Endothelial cell (in vitro differentiated cells): Measurements from ENCODE around the gene IQCE. TPM values are rescaled to one million over a fixed set of nuclear protein-coding genes. Genes with fewer than 3 reads are reported as not detected.

ENCODE experiments used
- DNase-seq: peaks from one replicate; pipeline ENCODE4 v3.0.0; 2021; ENCODE audit warnings: low spot score
- H3K27ac Mint-ChIP-seq: one replicate; pipeline ENCODE4 v1.8.0; 2021; ENCODE audit warnings: mixed read lengths, inconsistent platforms; ENCODE audit not compliant: unreplicated experiment
- H3K27me3 Mint-ChIP-seq: one replicate; pipeline ENCODE4 v1.8.0; 2021; ENCODE audit warnings: mild to moderate bottlenecking, moderate library complexity, mixed read lengths, inconsistent platforms; ENCODE audit not compliant: unreplicated experiment
- H3K36me3 Mint-ChIP-seq: one replicate; pipeline ENCODE4 v1.8.0; 2021; ENCODE audit warnings: mild to moderate bottlenecking, low read depth, mixed read lengths, inconsistent platforms; ENCODE audit not compliant: unreplicated experiment
- H3K4me1 Mint-ChIP-seq: one replicate; pipeline ENCODE4 v1.8.0; 2021; ENCODE audit warnings: mild to moderate bottlenecking, mixed read lengths, inconsistent platforms; ENCODE audit not compliant: unreplicated experiment
- H3K4me3 Mint-ChIP-seq: one replicate; pipeline ENCODE4 v1.8.0; 2021; ENCODE audit warnings: mild to moderate bottlenecking, mixed read lengths, inconsistent platforms; ENCODE audit not compliant: unreplicated experiment
- H3K9me3 Mint-ChIP-seq: one replicate; pipeline ENCODE4 v1.8.0; 2021; ENCODE audit warnings: mixed read lengths, inconsistent platforms; ENCODE audit not compliant: unreplicated experiment
- CTCF ChIP-seq: fragments of 200-600 bp; sonication (generic); IDR thresholded peaks from one replicate; pipeline ENCODE4 v1.5.0; 2021; ENCODE audit warnings: antibody characterized with exemption; ENCODE audit not compliant: unreplicated experiment
- microRNA-seq: library from miRNA; unstranded; fragments of <30 nt; microRNA quantifications from one replicate; pipeline ENCODE4, GENCODE V29; 2020; ENCODE audit not compliant: unreplicated experiment
- total RNA-seq: library from RNA; stranded (reverse); fragmentation: NEBNext Ultra II Directional; extraction: Animal tissue kit (Norgen Biotek cat#: 25700); gene quantifications from one replicate; pipeline ENCODE4 v1.2.1, GENCODE V29; 2021; ENCODE audit not compliant: unreplicated experiment

The IQCE gene
- total RNA-seq, 1 donor from 2014 or later: 9.6 TPM

DNA sequence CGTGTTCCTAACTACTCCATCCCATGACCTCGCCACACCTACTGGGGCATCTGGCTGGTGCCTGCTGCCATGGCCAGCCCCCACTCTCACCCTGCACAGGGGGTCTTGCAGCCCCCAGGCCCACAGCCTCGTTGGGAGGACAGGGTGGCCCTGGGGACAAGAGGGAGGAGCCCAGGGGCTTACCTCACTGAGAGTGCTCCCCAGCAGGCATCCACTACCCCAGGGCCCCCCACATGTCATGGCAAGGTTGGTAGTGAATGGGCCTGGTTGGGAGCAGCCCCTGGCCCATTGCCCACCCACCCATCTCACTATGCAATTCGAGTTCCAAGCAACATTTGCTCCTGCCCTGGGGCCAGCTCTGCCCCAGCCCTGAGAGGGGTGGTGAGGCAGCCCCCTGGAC is 105.2 kb downstream of the IQCE start:
- DNase-seq: no peak
- TF ChIP-seq CTCF: no peak
- peaks cover 4% of the 10 kb centered on the region for H3K36me3 Mint-ChIP-seq
- no peaks in the 10 kb centered on the region for H3K9me3 Mint-ChIP-seq
- H3K4me1 Mint-ChIP-seq: peaks cover 6% of the 10 kb centered on the region
- H3K4me3 Mint-ChIP-seq: no peak overlapping the region
- H3K27me3 Mint-ChIP-seq: peaks cover 26% of the 10 kb centered on the region
- no peak overlapping the region for H3K27ac Mint-ChIP-seq

Small RNA genes within 50 kb of the gene (microRNA-seq; reads per million reads assigned to microRNA genes)
- 1.6 reads per million, percentile 24 among the genes with 10 or more reads in this experiment for gene MIR4648

Other genes starting within 250 kb of the IQCE start
- gene SNX8, start 244.5 kb upstream of the IQCE start, total RNA-seq: 40.7 TPM
- gene EIF3B, start 204.2 kb upstream of the IQCE start, total RNA-seq: 125 TPM
- 26.9 TPM for gene CHST12, start 155.4 kb upstream of the IQCE start, total RNA-seq
- gene GRIFIN, start 82.6 kb upstream of the IQCE start, total RNA-seq: not detected
- 83.5 TPM for gene LFNG, start 39.2 kb upstream of the IQCE start, total RNA-seq
- 34.0 TPM for gene BRAT1, start 3.5 kb upstream of the IQCE start, total RNA-seq
- 250 TPM for gene TTYH3, start 73.0 kb downstream of the IQCE start, total RNA-seq
- gene AMZ1, start 129.2 kb downstream of the IQCE start, total RNA-seq: 0.05 TPM